GM12891 (cell line): ENCODE results near the gene BSPRY.

Experiments
- POLR2A ChIP-seq: IDR thresholded peaks from 2 replicates; pipeline ENCODE4 v1.6.1; 2011; ENCODE audit warnings: low read depth, low read length, control low read depth
- POLR2AphosphoS5 ChIP-seq: IDR thresholded peaks from 2 replicates; pipeline ENCODE4 v1.6.1; 2011; ENCODE audit warnings: low read depth, low read length, control low read depth
- SPI1 ChIP-seq: IDR thresholded peaks from 2 replicates; pipeline ENCODE4 v1.6.1; 2011; ENCODE audit warnings: low read depth, low read length, control low read depth
- TAF1 ChIP-seq: IDR thresholded peaks from 2 replicates; pipeline ENCODE4 v1.6.1; 2011; ENCODE audit warnings: low read depth, low read length, control low read depth

- TF ChIP-seq POLR2A: no peak
- TF ChIP-seq TAF1: no peak
- no peak for TF ChIP-seq POLR2AphosphoS5
- TF ChIP-seq SPI1: no peak
Measured at GRCh38 chr9:113317777-113318176, 31.6 kb upstream of the BSPRY start.
